GM23248 (cell line): ENCODE measurements around the gene LCA5L.

Experiments used
- EZH2 ChIP-seq: fragments of 200-600 bp; sonication (generic); IDR thresholded peaks from 2 replicates; pipeline ENCODE4 v1.6.1; 2018; ENCODE audit warnings: antibody characterized with exemption, mild to moderate bottlenecking; ENCODE audit not compliant: insufficient read depth, poor library complexity, severe bottlenecking
- EZH2phosphoT487 ChIP-seq: fragments of 200-600 bp; sonication (generic); IDR thresholded peaks from 2 replicates; pipeline ENCODE4 v1.6.1; 2018; ENCODE audit warnings: antibody characterized with exemption, moderate library complexity, mild to moderate bottlenecking, low read depth; ENCODE audit not compliant: insufficient read depth

GRCh38 chr21:39483917-39484316 is 38.3 kb upstream of the LCA5L start:
- TF ChIP-seq EZH2 (no peak), EZH2phosphoT487 (no peak)
